Esophagus (tissue), 2 donors: ENCODE results near the gene C2CD4D. TPM values are rescaled to one million over a fixed set of nuclear protein-coding genes. Genes with fewer than 3 reads are reported as not detected.
"Not testable (repeated sequence)": the region's sequence is repeated elsewhere in the genome, so short reads cannot be mapped to it uniquely, and the experiment has no call there.

Source experiments
- H3K27ac ChIP-seq, 2 donors: one replicate each; pipeline ENCODE4 v1.5.1; 2013; ENCODE audit warnings: low read depth in 2 of 2, mild to moderate bottlenecking in 2 of 2, inconsistent platforms in 1 of 2, low read length in 1 of 2, moderate library complexity in 1 of 2
- H3K27me3 ChIP-seq, 2 donors: one replicate each; pipeline ENCODE4 v1.6.1; 2013; ENCODE audit warnings: low read length in 2 of 2, control low read depth in 1 of 2, mild to moderate bottlenecking in 1 of 2; ENCODE audit not compliant: insufficient read depth in 2 of 2, control insufficient read depth in 1 of 2
- H3K36me3 ChIP-seq, 2 donors: one replicate each; pipeline ENCODE4 v1.6.1; 2013; ENCODE audit warnings: low read length in 1 of 2; ENCODE audit not compliant: control insufficient read depth in 2 of 2, insufficient read depth in 2 of 2
- H3K4me1 ChIP-seq, 2 donors: one replicate each; pipeline ENCODE4 v1.6.1; 2013; ENCODE audit warnings: low read length in 1 of 2; ENCODE audit not compliant: control insufficient read depth in 2 of 2, insufficient read depth in 2 of 2
- H3K4me3 ChIP-seq, 2 donors: one replicate each; pipeline ENCODE4 v1.5.1; 2013; ENCODE audit warnings: low read length in 2 of 2, mild to moderate bottlenecking in 2 of 2, low read depth in 1 of 2, moderate library complexity in 1 of 2
- H3K9me3 ChIP-seq, 2 donors: one replicate each; pipeline ENCODE4 v1.6.1; 2013; ENCODE audit warnings: mild to moderate bottlenecking in 2 of 2, low read depth in 1 of 2, low read length in 1 of 2, moderate library complexity in 1 of 2; ENCODE audit not compliant: control insufficient read depth in 2 of 2, insufficient read depth in 1 of 2
- WGBS, 2 donors: extraction: QIAGEN DNeasy Blood & Tissue Kit; methylation state at CpG; one replicate each; pipeline ENCODE4 v1.1.7; 2013; 5-methylcytosine and 5-hydroxymethylcytosine counted together
- polyA plus RNA-seq, 2 donors: library from polyadenylated mRNA; stranded (reverse); fragments of 200-250 nt; gene quantifications; one replicate each; pipeline ENCODE4 v1.2.3, GENCODE V29; 2013
- donor health status: healthy with polysubstance abuse.
- donor health status: Bipolar disorder and iron deficiency.

C2CD4D gene
- under 1 TPM; 0.12 to 0.19 TPM for polyA plus RNA-seq

GRCh38 chr1:151839457-151840403 is at the start of gene C2CD4D:
Gene C2CD4D, minus strand, starts transcription at chr1:151839820. Its CDS starts 831 bp downstream, at chr1:151838989.
- H3K36me3 ChIP-seq = no peaks in the 10 kb centered on the region
- H3K27ac ChIP-seq = peak within 1 kb of the TSS; percentile 67 to 73
- peaks cover 0 to 15% of the 10 kb centered on the region in 2 donors for H3K4me1 ChIP-seq
- H3K9me3 ChIP-seq = no peaks in the 10 kb centered on the region
- 5 to 7% methylated on average over 47 of the region's 47 CpGs for WGBS, 2 donors
- H3K4me3 ChIP-seq = peak within 1 kb of the TSS; percentile 47 to 58
- H3K27me3 ChIP-seq = no peaks in the 10 kb centered on the region

GRCh38 chr1:151888972-151889570 is 49.5 kb upstream of the C2CD4D start:
- H3K4me1 ChIP-seq = no peaks in the 10 kb centered on the region
- H3K27me3 ChIP-seq = no peaks in the 10 kb centered on the region
- WGBS, 2 donors = 86 to 93% methylated on average over 2 of the region's 2 CpGs
- no peak overlapping the region for H3K27ac ChIP-seq
- H3K9me3 ChIP-seq = no peaks in the 10 kb centered on the region
- peaks cover 0 to 6% of the 10 kb centered on the region in 2 donors for H3K36me3 ChIP-seq
- no peak overlapping the region for H3K4me3 ChIP-seq

- Histone ChIP-seq H3K4me3 (no peak overlapping the region), H3K4me1 (no peaks in the 10 kb centered on the region), H3K27me3 (no peaks in the 10 kb centered on the region), H3K36me3 (peaks cover 0 to 2% of the 10 kb centered on the region in 2 donors), H3K27ac (no peak overlapping the region), H3K9me3 (no peaks in the 10 kb centered on the region)
- WGBS, 2 donors = 40 to 67% methylated on average over 1 of the region's 1 CpG
Measured at GRCh38 chr1:151887028-151887427, 47.4 kb upstream of the C2CD4D start.

GRCh38 chr1:151885479-151885878 is 45.9 kb upstream of the C2CD4D start:
- no peaks in the 10 kb centered on the region for H3K27me3 ChIP-seq
- WGBS, 2 donors = 54 to 63% methylated on average over 1 of the region's 1 CpG
- H3K9me3 ChIP-seq = no peaks in the 10 kb centered on the region
- H3K4me3 ChIP-seq = no peak overlapping the region
- H3K27ac ChIP-seq = no peak overlapping the region
- no peaks in the 10 kb centered on the region for H3K36me3 ChIP-seq
- no peaks in the 10 kb centered on the region for H3K4me1 ChIP-seq

GRCh38 chr1:151884879-151885278 is 45.3 kb upstream of the C2CD4D start:
- not testable (repeated sequence) for H3K27ac ChIP-seq, H3K4me3 ChIP-seq, H3K9me3 ChIP-seq, H3K36me3 ChIP-seq, H3K4me1 ChIP-seq, H3K27me3 ChIP-seq
- WGBS, 2 donors = 99% methylated on average over 5 of the region's 5 CpGs

- H3K4me1 ChIP-seq = not testable (repeated sequence)
Measured at GRCh38 chr1:151884445-151884844, 44.8 kb upstream of the C2CD4D start.

GRCh38 chr1:151883898-151884297 is 44.3 kb upstream of the C2CD4D start:
- H3K36me3 ChIP-seq, H3K4me1 ChIP-seq, H3K9me3 ChIP-seq, H3K4me3 ChIP-seq, H3K27ac ChIP-seq, H3K27me3 ChIP-seq: not testable (repeated sequence)
- WGBS, 2 donors = 84 to 98% methylated on average over 4 of the region's 4 CpGs

More at GRCh38 chr1:151884445-151884844, 44.8 kb upstream of the C2CD4D start:
- H3K9me3 ChIP-seq, H3K36me3 ChIP-seq, H3K27me3 ChIP-seq, H3K27ac ChIP-seq, H3K4me3 ChIP-seq: not testable (repeated sequence)
- WGBS, 2 donors = 96 to 99% methylated on average over 3 of the region's 3 CpGs

- H3K9me3 ChIP-seq, H3K4me1 ChIP-seq, H3K4me3 ChIP-seq, H3K27me3 ChIP-seq, H3K36me3 ChIP-seq, H3K27ac ChIP-seq: not testable (repeated sequence)
- WGBS, 2 donors = 92 to 99% methylated on average over 5 of the region's 5 CpGs
Measured at GRCh38 chr1:151882918-151883317, 43.3 kb upstream of the C2CD4D start.

GRCh38 chr1:151882466-151882865 is 42.8 kb upstream of the C2CD4D start:
- Histone ChIP-seq H3K27me3 (no peaks in the 10 kb centered on the region), H3K36me3 (peaks cover 0 to 2% of the 10 kb centered on the region in 2 donors), H3K9me3 (no peaks in the 10 kb centered on the region), H3K4me1 (no peaks in the 10 kb centered on the region), H3K4me3 (no peak overlapping the region), H3K27ac (no peak overlapping the region)
- 91 to 96% methylated on average over 2 of the region's 2 CpGs for WGBS, 2 donors
